ENCODE results near the gene TAF4B.

Gene TAF4B

GRCh38 chr18:26403491-26403890 lies 177.2 kb downstream of the TAF4B start:
- no peak for TF ChIP-seq CTCF (IDR thresholded peaks at IDR 0.05; ENCODE audit: insufficient read depth, low read length, poor library complexity, severe bottlenecking)
- Histone ChIP-seq H3K27me3 (replicated peaks; ENCODE audit: control insufficient read depth, insufficient read depth, low read length) (no peaks in the 10 kb centered on the region), H3K4me3 (replicated peaks; ENCODE audit: low read depth, low read length) (no peak overlapping the region), H3K36me3 (ENCODE audit: control insufficient read depth, insufficient read depth, low read length) (no peaks in the 10 kb centered on the region)
- DNase-seq (ENCODE audit: extremely low read depth, insufficient read length) = no peak

DNA sequence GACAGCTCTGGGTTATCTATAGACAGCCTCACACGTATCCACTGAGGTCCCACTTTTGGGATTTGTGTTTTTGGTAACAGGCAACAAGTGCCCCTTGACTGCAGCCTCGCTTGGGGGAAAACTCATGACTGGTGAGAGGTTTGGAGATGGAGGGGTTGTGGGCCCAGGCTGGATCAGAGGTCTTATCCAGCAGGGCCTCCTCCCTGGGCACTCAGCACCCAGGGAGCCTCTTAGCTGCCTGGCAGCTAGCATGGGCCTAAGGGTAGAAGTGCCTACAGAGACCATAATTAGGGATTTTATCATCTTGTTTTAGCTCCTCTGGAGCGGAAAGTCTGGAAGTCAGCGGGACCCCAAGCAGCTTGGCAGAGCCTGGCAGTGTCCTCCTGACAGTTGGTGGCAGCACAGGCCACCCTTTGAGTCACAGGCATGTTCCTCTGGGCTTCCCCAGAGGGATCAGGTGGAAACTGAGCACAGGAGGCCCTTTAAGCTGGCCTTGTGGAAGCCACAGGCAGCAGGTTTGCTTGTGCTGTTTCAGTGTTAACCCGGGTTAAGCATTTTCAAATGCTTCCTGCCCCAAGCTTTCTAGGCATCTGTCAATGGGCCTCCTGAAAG lies 179.1 kb downstream of the TAF4B start:
- Histone ChIP-seq H3K36me3 (ENCODE audit: control insufficient read depth, insufficient read depth, low read length) (no peaks in the 10 kb centered on the region), H3K27me3 (replicated peaks; ENCODE audit: control insufficient read depth, insufficient read depth, low read length) (no peaks in the 10 kb centered on the region), H3K4me3 (replicated peaks; ENCODE audit: low read depth, low read length) (no peak overlapping the region)
- peak; percentile 71 for TF ChIP-seq CTCF (IDR thresholded peaks at IDR 0.05; ENCODE audit: insufficient read depth, low read length, poor library complexity, severe bottlenecking)
- DNase-seq (ENCODE audit: extremely low read depth, insufficient read length) = no peak

DNA sequence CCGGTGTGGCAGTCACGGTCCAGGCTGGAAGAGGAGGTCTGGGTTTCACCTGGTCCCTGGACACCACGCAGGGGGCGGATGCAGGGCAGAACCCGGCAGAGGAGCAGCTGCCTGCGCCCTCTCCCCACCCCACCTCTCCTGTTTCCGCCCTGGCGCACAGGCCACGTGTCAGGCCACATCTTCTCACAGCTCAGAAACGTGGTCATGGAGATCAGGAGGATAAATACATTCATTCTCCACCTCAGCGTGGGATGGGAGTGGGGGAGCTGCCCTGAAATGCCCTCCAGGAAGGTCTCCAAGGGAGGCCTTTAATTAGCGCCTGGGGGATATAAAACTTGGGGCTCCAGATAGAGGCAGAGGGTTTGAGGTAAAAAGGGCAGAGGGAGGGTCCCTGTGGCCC lies 180.1 kb downstream of the TAF4B start:
- TF ChIP-seq CTCF (IDR thresholded peaks at IDR 0.05; ENCODE audit: insufficient read depth, low read length, poor library complexity, severe bottlenecking) = no peak
- H3K36me3 ChIP-seq (ENCODE audit: control insufficient read depth, insufficient read depth, low read length) = no peaks in the 10 kb centered on the region
- DNase-seq (ENCODE audit: extremely low read depth, insufficient read length) = no peak
- H3K27me3 ChIP-seq (replicated peaks; ENCODE audit: control insufficient read depth, insufficient read depth, low read length) = no peaks in the 10 kb centered on the region
- no peak overlapping the region for H3K4me3 ChIP-seq (replicated peaks; ENCODE audit: low read depth, low read length)

GRCh38 chr18:26406854-26407517 lies 180.7 kb downstream of the TAF4B start:
- Histone ChIP-seq H3K27me3 (replicated peaks; ENCODE audit: control insufficient read depth, insufficient read depth, low read length) (no peaks in the 10 kb centered on the region), H3K4me3 (replicated peaks; ENCODE audit: low read depth, low read length) (no peak overlapping the region), H3K36me3 (ENCODE audit: control insufficient read depth, insufficient read depth, low read length) (no peaks in the 10 kb centered on the region)
- no peak for DNase-seq (ENCODE audit: extremely low read depth, insufficient read length)
- no peak for TF ChIP-seq CTCF (IDR thresholded peaks at IDR 0.05; ENCODE audit: insufficient read depth, low read length, poor library complexity, severe bottlenecking)

- TF ChIP-seq CTCF (IDR thresholded peaks at IDR 0.05; ENCODE audit: insufficient read depth, low read length, poor library complexity, severe bottlenecking) = no peak
- no peaks in the 10 kb centered on the region for H3K36me3 ChIP-seq (ENCODE audit: control insufficient read depth, insufficient read depth, low read length)
- no peak for DNase-seq (ENCODE audit: extremely low read depth, insufficient read length)
- no peaks in the 10 kb centered on the region for H3K27me3 ChIP-seq (replicated peaks; ENCODE audit: control insufficient read depth, insufficient read depth, low read length)
- no peak overlapping the region for H3K4me3 ChIP-seq (replicated peaks; ENCODE audit: low read depth, low read length)
These were observed 181.7 kb downstream of the TAF4B start for GRCh38 chr18:26407736-26408601.

All from GM06990 (cell line).